OCI-LY7 (cell line): ENCODE results near the gene THYN1.

ENCODE experiments used
- CTCF ChIP-seq: fragments of 200-600 bp; sonication (generic); conservative IDR thresholded peaks from 2 replicates; pipeline ENCODE4 v1.5.1; 2014; ENCODE audit warnings: mild to moderate bottlenecking, antibody characterized with exemption, low read length, moderate library complexity, mixed read lengths
- EZH2phosphoT487 ChIP-seq: fragments of 200-600 bp; sonication (generic); IDR thresholded peaks from 2 replicates; pipeline ENCODE4 v1.6.1; 2018; ENCODE audit warnings: low read depth, borderline replicate concordance, mild to moderate bottlenecking, mixed run types, antibody characterized with exemption, low read length, moderate library complexity, mixed read lengths

GRCh38 chr11:134216816-134217215, 36.3 kb downstream of the THYN1 start:
- TF ChIP-seq CTCF: no peak
- no peak for TF ChIP-seq EZH2phosphoT487
